Amniotic stem cell (primary cell): ENCODE results near the gene PROSER2.
"Not testable (repeated sequence)": the region's sequence is repeated elsewhere in the genome, so short reads cannot be mapped to it uniquely, and the experiment has no call there.

Source experiments
- DNase-seq: peaks from one replicate; lab custom pipeline; 2025; lab: John Stamatoyannopoulos, UW

PROSER2 gene

DNA sequence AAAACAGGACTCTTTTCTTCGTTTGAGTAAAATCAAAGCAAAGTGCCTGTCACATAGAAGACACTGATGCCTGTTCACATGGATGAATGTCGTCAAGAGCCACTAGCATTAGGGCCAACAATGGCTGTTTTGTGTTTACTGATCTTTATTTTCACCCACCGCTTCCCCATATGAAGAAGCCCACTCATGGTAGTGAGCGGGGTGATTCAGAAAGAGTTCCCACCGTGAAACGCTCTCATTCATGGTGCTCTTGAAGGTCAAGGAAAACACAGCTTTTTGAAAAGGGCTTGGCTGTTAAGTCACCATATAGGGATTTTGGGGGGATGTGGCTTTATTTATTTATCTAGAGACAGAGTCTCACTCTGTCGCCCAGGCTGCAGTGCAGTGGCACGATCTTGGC lies 12.5 kb downstream of the PROSER2 start:
- DNase-seq = no peak

DNA sequence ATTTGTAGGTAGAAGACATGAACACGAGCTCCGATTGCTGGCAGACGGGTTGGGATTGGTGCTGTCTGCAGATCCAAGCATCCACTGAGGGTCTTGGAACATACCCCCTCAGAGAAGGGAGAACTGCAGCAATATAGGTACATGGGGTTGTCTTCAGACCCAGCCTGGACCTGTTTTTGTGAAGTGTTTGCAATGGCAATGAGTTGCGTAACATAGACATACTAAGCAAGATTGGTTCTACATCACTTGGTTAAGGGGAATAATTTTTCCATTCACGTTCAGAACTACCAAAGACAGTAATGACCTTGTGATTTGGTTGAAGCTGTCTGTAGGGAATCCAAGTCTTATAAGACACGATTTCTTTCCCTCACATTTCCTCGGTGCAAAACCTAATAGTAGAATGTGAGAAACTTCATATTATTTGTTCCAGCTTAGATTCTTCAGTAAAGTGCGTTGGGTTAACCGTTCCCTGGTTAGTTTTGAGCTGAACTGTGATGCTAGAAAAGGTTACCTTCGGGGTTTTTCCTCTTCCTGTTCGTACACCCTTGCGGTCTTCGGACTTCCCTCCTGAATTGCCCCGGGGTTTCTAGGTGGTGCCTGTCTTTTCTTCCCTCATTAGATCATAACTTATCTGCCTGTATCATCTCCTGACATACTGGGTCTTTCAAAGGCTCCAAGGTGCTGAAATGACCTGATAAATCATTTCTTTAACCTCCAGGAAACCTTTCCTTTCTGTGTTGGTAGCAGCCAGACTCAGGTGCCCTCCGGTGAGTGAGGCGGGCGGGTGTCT lies 14.4 kb downstream of the PROSER2 start:
- DNase-seq = no peak

DNA sequence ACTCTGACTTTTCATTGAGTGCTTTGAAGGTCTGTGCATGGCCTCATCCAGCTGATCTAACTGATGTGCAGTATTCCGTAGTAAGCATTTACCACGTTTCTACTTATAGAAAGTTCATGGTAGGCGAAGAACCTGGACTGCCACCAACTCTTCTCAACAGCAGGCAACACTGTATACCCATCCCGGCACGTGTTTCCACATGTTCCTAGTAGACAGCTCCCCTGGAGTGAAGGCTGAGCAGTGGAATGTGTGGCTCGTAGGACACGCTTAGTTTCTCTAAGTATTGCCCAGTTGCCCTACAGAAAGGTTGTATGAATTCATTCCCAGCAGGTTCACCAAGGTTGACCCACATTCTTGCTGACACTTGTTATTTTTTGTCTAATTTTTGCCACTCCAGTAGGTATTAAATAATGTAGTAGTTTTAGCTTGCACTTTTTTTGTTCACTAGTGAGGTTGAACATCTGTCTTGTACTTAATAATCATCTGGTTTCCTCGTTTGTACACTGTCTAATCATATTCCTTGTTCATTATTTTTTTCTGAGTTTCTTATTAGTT lies 15.2 kb downstream of the PROSER2 start:
- no peak for DNase-seq

DNA sequence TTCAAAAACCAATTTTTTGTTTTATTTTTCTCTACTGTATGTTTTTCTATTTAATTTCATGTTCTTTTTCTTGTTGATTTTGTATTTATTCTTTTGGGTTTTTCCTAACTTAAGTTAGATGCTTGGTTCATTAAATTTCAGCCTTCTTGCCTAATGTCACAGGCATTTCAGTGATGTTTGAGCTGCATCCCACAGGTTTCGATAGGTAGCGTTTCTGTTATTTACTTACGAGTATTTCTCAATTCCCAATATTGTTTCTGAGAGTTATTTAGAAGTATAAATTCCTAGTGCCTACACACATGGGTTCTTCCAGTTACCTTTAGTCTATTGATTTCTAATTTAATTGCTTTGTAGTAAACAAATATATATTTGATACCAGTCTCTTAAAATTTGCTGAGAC lies 18.2 kb downstream of the PROSER2 start:
- DNase-seq = no peak

DNA sequence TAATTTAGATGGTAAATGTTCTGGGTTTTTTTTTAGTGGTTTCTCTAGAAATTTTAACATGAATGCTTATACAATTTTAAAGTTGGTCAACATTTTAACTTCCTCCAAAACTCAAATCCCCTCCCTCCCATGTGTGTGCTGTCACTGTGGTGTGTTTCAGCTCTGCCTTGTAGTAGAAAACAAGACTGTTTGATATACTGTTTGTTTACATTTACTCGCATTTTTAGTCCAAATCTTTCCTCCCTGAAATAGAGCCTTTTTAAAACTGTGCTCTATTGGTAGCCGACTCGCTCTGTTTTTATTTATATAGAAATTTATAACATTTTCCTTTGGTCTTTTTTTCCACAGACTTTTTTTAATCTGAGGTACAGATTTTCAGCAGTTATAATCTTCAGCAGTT lies 19.3 kb downstream of the PROSER2 start:
- DNase-seq = no peak

DNA sequence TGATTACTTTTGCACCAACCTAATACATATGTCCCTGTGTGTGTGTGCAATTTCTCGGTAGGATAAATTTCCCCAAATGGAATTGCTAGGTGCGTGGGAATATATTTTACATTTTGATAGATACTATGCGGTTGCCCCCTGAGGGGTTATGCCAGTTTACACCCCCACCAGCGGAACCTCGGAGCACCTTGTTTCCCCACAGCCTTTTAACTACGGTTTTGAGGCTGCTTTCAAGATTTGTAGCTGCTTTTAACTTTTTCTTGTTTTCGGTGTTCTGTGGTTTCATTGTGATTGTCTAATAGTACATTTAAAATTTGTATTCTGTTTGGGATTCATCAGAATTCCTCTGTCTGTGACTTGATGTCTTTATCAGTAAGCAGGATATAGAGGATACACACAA lies 22.0 kb downstream of the PROSER2 start:
- no peak for DNase-seq

DNA sequence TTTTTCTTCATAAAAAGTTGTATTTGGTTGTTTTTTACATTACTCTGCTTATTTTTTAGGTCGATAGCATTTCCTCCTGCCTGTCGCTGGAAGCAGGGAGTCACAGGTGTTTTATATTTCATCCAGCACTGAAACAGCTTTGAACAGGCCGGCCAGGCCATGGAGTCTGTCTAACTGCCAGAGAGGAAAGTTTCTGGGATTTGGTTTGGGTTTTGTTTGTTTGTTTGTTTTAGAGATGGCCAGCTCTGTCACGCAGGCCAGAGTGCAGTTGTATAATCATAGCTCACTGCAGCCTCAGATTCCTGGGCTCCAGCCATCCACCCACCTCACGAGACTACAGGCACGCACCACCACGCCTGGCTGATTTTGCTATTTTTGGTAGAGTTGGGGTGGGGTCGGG lies 23.4 kb downstream of the PROSER2 start:
- DNase-seq = no peak

DNA sequence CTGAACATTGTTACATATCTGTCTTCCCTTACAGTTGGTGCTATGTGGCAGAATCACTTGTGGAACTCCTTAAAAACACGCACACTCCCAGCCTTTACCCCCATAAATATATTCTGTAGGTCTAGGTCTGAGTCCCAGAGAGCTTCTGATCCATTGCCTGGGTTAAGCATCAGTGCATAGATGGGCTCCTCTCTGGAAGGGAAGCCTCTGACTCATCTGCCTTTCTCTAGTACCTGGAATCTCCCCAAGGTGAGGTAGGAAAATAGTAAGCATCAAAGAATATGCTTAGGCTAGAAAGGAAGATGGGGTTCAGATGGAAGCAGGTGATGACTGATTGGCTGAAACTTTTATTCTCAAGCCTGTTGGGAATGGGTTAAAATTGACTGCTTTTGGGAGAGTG lies 26.1 kb downstream of the PROSER2 start:
- DNase-seq = no peak

DNA sequence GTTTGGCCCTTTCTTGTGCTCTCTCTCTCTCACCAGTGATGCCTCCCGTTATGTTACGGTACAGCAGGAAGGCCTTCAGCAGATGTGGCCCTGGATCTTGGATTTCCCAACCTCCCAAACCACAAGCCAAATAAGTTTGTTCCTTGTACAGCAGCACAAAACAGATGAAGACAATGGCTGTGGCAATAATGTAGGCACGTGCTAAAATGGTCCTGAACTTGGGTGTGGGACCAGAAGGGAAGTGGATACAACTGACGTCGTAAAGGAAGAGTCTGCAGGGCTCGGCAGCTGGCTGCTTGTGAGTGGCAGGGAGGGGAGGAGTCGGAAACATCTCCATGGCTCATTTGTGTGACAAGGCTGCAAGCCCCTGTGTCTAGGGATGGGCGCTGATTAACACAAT lies 26.8 kb downstream of the PROSER2 start:
- no peak for DNase-seq

DNA sequence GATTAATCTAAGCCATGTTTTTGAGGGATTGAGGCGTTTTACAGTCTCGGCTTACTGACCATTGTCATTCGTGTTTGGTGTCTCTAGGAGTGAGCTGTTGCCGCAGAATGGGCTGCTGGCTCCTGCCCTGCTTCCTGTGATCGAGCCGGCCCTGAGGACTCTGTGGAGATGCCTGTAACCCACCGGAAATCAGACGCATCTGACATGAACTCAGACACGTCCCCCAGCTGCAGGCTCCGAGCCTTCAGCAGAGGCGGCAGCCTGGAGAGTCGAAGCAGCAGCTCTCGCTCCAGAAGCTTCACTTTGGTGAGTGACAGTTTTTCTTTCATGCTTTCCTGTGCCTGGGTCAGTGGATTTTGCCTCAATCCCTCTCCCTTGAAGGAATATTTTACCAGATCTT lies 28.8 kb downstream of the PROSER2 start:
- DNase-seq = no peak

DNA sequence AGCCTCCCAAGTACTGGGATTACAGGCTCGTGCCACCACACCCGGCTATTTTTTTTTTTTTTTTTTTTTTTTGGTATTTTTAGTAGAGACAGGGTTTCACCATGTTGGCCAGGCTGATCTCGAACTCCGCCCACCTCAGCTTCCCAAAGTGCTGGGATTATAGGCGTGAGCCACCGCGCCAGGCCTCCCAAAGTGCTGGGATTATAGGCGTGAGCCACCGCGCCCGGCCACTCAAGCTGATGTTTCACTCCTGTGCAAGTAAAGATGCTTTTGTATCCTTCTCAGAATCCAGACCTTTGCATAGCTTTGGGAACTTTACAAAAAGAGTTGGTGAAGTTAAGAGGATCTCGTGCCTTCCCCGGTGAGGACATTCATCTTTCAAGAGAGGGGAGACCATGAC lies 29.5 kb downstream of the PROSER2 start:
- DNase-seq = not testable (repeated sequence)

DNA sequence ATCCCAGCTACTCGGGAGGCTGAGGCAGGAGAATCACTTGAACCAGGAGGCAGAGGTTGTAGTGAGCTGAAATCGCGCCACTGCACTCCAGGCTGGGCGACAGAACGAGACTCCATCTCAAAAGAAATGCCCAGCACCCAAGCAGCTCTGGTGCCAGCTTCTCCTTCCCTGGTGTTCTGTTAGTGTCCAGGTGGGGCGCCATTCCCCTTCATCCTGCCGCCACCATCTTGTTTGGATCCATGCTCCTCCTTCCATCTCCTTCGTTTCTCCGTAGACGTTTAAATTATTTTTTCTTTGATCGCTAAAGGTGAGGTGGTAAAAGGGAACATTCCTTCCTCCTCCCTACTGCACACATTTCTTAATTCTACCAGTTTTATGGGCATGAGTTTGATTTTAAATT lies 30.3 kb downstream of the PROSER2 start:
- no peak for DNase-seq

DNA sequence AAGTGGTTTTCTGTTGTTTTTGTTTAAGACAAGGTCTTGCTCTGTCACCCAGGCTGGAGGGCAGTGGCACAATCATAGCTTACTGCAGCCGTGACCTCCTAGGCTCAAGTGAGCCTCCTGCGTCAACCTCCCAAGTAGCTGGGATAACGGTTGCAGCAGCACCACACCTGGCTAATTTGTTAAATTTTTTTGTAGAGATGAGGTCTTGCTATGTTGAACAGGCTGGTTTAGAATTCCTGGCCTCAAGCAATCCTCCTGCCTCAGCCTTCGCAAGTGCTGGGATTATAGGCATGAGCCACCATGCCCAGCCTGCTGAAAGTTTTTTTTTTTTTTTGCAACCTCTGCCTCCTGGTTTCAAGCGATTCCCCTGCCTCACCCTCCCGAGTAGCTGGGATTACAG lies 31.1 kb downstream of the PROSER2 start:
- no peak for DNase-seq

DNA sequence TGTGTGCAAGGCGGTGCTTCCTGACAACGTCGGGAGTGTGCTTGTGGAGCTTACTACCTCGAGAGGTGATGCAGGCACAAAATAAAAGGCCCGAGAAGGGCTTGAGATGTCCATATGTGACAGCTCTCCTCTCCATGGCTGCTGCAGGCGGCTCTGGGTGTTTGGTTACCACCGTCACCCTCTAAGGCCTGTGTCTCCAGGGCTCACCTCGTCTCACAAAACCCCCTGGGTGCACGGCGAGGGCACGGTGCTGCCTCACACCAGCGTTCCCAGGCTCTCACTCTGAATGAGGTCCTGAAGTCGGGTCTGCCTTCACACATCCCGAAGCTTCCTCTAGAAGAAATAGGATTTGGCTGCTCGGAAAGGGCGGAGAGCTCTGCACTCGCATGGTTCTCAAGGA lies 32.9 kb downstream of the PROSER2 start:
- DNase-seq = no peak

DNA sequence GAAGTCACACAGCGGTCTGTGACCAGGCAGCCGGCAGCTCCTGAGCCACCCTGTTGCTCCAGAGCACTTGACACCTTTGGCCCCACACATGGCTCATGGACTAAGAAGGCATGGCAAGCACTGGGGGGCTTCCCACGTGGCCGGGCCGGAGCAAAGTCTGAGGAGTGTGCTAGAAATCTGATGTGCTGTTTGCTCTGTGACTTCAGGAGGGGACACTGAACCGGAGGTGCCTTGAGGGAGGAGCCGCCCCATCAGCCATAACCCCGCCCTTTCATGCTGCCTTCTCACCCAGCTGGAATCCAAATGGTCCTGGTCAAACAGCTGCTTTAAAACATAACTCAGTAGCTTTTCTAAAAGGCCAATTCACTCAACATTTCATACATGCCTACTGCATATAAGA lies 33.5 kb downstream of the PROSER2 start:
- no peak for DNase-seq

DNA sequence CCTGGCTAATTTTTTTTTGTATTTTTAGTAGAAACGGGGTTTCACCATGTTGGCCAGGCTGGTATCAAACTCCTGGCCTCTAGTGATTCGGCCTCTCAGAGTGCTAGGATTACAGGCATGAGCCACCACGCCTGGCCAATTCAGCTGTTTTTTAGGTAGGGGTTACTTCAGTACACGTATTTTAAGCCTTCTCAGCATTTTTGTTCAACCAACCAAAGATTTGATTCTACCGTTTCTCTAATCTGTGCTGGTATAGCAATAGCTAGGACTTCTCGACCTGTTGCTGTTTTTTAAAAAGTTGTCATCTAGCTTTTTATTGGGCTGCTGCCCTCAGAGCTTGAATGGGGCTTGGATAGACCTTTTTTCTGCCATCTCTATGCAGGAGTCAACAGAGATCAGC lies 34.9 kb downstream of the PROSER2 start:
- DNase-seq = no peak

DNA sequence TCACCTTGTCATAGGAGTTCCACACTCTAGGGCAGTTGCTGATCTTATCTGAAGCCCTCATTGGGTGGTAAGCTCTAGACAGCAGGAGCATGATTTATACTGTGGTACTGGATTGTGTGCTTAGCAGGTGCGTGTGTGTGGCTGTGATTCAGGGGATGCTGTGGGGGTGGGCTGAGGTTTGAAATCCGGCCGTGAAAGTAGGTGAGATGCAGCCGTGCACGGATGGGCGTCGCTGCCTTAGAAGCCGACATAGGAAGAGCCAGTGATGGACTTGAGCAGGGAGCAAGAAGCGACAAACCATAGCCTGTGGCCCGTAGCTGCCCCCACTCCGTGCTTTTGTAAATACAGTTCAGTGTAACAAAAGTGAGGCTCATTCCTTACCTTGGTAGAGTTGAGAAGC lies 38.2 kb downstream of the PROSER2 start:
- no peak for DNase-seq

DNA sequence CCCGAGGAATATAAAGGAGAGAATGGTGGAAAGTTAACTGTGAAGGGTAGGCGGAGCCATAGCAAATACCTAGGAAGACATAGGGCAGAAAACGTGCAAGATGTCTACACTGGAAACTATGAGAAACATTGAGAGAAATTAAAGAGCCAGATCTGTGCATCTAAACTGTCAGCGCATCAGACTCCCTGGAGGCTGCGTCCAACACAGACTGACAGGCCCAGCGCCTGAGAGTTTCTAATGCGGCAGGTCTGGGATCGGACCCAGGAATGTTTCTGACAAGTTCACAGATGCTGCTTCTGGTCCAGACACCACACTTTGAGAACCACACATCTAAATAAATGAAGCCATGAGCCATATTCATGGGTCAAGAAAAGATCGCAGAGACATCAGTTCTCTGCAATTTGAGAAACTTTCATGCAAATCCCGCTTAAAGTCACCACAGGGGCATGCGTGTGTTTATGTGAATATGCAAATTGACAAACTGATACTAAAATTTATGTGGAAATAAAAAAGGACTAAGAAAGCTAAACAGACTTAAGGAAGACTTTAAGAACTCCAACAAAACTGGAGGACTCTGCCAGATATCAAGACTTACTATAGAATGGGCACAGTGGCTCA lies 38.8 kb downstream of the PROSER2 start:
- no peak for DNase-seq

DNA sequence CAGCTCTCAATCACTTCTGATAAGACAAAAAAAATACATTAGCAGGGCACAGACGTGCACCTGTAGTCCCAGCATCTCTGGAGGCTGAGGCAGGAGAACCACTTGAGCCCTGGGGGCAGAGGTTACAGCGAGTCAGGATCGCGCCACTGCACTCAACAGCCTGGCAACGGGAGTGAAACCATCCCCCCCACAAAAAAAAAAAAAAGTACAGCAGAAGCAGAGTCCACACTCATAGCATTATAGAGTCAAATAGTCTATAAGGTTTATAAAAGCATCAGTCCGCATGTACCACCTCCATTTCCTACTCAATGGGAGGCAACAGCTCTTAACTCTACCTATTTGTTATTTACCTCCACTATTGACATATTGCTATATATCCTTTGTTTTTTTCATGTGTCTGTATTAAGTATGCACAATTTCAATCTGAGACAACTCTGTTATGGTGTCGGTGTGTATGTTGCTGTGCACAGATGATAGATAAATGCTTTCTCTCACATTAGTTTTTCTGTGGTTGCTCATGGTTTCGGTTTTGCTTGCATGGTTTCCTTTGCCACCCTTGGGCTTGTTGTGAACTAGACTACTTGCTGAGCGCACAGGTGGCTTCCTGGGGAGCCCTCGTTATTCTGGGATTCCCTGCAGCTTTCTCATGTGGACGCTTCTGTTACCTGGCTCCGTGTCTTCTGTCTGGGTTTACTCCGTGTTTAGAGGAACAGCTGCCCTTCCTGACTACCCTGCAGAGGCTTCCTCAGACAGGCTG lies 40.4 kb downstream of the PROSER2 start:
- DNase-seq = no peak

DNA sequence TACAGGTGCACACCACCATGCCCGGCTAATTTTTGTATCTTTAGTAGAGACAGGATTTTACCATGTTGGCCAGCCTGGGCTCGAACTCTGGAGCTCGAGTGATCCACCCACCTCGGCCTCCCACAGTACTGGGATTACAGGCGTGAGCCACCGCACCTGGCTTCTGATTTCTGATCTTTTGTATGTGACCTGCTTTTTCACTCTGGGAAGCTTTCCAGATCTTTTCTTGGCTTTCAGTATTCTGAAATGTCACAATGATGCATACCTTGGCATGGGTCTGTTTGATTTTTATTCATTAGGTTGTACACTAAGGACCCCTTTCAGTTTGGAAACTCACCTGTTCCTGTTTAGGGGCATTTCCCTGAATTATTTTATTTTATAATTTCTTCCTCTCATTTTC lies 41.6 kb downstream of the PROSER2 start:
- no peak for DNase-seq

DNA sequence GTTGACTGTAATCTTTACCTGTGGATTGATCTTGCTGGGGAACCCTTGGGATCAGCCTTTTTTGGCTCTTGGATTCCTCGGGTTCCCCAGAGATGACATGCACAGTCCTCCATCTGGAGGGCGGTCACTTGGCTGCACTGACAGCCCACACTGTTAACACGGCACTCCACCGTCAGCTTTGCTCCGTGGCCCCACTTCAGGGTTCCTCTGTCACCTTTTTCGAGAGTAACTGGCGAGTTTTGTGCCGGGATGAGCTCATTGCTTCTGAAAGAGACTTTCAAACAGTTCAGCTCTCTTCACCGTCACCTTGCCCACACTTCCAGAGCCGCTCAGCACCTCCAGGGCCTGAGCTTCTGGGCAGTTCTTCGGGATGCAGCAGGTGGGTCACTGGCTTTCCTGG lies 42.4 kb downstream of the PROSER2 start:
- no peak for DNase-seq

DNA sequence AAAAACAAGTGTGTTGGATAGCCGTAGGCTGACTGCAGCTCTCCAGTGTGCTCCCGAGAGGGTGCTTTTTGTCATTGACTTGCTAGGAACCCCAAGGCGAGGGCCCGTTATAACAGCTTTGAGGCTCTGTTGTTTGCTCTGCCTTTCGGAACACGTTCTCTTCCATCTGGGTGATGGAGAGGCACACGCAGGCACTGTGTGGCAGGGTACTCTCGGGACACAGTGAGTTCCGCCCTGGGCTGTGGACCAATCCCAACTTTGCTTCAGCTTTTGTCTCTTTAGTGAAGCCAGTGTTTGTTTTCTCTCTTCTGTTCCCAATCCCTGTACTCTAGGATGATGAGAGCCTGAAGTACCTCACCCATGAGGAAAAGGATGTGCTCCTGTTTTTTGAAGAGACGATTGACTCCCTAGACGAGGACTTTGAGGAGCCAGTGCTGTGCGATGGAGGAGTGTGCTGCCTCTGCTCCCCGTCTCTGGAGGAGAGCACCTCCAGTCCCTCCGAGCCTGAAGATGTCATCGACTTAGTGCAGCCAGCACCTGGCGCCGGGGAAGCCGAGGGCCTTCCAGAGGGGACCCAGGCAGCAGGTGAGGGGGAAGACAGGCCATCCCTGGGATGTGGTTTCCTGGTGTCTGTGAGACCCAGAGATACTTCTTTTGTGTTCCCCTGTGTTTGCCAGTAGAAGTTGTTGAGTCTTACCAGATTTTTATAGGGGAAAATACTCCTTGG lies 43.2 kb downstream of the PROSER2 start:
- DNase-seq = no peak
